GM18873 (cell line): ENCODE data around the gene CREB3L1.

Experiments
- ATAC-seq: cut with Tn5 transposase; IDR thresholded peaks from one replicate; pipeline ENCODE4 v1.9.1; 2021; ENCODE audit warnings: mild to moderate bottlenecking, moderate library complexity, moderate number of reproducible peaks; ENCODE audit not compliant: unreplicated experiment, low FRiP score

Gene CREB3L1

GRCh38 chr11:46338988-46339666 lies 61.7 kb downstream of the CREB3L1 start:
- ATAC-seq = no peak

DNA sequence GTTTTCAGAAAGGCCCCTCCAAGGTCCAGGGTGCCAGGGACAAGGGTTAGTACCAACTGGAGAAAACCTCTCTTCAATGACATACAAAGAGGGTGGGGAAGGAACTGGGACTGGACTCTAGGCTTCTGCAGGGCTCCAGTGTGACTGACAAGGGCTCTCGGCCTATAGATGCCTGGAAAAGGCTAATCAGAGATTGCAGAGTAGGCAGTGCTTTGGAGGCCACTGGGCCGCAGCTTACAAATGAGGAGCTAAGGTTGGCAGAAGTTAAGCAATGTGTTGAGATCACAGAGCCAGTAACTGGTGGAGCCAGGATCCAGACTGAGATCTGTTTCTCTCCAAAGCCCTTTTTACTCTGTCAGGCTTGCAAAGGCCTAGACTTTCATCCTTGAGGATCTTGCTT lies 62.4 kb downstream of the CREB3L1 start:
- no peak for ATAC-seq

GRCh38 chr11:46341454-46341853 lies 64.0 kb downstream of the CREB3L1 start:
- ATAC-seq = no peak

DNA sequence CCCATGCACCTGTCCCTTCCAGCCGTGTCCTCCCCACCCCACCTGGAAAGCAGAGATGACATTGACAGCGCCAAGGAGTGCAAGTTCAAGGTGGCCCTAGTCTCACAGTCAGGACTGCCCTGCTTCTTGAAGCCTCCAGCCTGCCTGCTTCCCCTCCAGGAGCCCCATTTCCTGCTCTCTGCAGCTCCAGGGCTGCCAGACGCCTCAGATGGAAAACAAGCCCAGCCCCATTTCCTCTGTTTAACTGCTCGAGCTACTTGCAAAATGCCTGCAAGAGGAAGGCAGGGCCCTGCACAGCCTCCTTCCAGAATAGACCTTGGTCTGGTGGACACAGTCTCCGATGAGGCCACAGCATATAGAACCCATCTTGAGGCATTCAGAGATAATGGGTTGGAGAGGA lies 64.8 kb downstream of the CREB3L1 start:
- no peak for ATAC-seq

- ATAC-seq = no peak
Measured at GRCh38 chr11:46343520-46343919, 66.1 kb downstream of the CREB3L1 start.

- ATAC-seq = no peak
Measured at GRCh38 chr11:46345131-46345597, 67.7 kb downstream of the CREB3L1 start.

DNA sequence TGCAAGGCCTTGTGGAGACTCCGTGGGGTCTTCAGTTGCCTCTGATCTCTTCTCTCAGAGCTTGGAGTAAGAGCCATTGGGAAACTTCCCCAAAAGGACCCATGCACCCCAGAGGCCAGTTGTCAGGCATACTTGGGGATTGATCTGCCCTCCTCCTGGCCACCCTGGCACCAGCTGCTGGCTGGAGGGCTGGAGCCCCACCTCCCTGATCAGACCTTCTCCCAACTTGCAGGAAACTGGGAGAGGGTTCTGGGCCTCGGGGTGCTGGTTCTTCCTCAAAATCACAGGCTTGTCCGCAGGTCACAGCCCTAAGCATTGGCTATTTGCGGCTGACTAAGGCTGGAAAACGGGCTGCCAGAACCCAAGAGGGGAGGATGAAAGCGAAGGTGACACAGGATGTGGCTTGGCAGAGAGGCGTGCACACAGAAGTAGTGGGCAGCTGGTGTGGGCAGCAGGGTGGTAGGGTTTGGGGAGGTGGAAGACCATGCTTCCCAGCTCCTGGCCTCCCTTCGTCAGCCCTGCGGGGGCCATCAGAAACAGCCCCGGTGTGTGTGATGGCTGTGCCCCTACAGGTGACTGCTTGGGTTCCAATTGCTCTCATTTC lies 68.5 kb downstream of the CREB3L1 start:
- no peak for ATAC-seq

DNA sequence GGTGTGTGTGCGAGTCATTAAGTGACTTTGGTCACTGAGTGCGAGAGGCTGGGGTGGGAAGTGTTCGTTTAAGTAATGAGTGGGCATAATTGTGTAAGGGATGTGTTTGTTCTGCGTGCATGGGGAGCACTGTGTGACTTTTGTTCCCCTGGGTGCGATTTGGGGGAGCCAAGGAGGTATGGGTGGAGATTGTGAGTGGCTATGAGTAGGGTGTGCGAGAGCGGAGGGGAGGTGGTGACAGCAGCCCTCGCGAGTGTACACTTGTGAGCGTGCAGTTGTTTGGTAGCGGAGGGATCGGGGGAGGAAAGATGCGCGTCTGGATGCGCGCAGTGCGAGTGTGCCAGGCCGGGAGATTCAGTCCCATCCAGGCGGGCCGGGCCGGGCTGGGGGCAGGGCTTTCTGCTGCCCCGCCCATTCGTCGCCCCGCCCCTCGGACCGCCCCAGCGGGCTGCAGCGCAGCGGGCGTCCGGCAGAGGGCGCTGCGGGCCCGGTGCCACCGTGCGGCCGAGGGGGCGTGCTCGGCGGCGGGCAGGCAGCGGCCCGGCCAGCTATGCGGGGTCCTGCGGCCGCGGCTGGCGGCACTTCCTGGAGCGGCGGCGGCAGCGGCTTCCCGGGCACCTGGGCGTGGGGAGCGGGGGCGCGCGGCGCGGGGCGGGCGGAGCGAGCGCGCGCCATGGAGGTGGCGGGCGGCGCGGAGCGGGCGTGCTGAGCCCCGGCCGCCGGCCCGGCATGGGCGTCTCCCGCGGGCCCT lies 69.6 kb downstream of the CREB3L1 start, which contains the start of gene DGKZ:
Gene DGKZ, plus strand, starts transcription at position 578 of the 751 bp plus-strand sequence. CDS start 197 bp downstream, outside the sequence.
- peak; percentile 35 for ATAC-seq

DNA sequence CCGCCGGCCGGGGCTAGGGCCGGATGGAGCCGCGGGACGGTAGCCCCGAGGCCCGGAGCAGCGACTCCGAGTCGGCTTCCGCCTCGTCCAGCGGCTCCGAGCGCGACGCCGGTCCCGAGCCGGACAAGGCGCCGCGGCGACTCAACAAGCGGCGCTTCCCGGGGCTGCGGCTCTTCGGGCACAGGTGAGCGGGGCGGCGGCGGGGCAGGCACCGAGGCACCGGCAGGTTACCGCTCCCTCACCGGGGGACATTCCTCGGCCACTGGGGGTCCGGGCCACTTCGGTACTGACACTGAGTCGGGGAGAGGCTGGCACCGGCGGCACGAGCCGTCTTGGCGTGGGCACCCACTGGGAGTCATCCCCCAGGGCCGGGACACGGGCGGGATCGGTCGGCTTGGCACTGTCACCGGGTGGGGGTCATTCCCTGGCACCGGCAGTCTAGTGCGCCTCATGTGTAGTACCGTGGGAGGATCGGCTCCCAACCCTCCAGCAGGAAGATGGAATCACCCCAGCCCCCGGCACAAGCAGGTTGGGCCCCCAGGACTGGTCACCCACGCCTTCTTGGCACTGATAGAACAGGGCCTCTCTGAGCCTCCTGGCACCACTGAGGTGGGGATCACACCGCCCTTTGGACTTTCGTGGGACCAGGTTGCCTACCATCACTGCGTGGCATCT lies 70.3 kb downstream of the CREB3L1 start:
- peak; percentile 10 for ATAC-seq

- no peak for ATAC-seq
Measured at GRCh38 chr11:46348566-46349401, 71.3 kb downstream of the CREB3L1 start.

- ATAC-seq = no peak
Measured at GRCh38 chr11:46350695-46351094, 73.2 kb downstream of the CREB3L1 start.

DNA sequence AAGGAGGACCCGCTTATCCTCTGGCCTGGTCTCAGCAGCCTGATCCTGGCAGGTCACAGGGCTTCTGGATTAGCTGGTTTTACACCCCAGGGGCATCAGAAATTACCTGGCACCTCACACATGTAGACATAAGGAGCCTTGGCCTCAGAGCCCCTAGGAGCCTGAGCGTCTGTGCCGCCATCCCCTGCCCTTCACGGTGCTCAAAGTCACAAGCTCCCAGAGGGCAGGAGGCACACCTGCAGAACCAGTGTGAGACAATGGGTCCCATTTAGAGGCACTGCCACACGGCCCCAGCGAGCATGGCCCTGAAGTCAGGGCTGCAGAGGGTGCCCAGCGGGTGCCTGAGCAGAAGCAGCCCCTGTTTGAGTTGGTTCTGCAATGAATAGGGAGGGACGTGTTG lies 73.7 kb downstream of the CREB3L1 start:
- ATAC-seq = no peak

- ATAC-seq = no peak
Measured at GRCh38 chr11:46351606-46352005, 74.1 kb downstream of the CREB3L1 start.

DNA sequence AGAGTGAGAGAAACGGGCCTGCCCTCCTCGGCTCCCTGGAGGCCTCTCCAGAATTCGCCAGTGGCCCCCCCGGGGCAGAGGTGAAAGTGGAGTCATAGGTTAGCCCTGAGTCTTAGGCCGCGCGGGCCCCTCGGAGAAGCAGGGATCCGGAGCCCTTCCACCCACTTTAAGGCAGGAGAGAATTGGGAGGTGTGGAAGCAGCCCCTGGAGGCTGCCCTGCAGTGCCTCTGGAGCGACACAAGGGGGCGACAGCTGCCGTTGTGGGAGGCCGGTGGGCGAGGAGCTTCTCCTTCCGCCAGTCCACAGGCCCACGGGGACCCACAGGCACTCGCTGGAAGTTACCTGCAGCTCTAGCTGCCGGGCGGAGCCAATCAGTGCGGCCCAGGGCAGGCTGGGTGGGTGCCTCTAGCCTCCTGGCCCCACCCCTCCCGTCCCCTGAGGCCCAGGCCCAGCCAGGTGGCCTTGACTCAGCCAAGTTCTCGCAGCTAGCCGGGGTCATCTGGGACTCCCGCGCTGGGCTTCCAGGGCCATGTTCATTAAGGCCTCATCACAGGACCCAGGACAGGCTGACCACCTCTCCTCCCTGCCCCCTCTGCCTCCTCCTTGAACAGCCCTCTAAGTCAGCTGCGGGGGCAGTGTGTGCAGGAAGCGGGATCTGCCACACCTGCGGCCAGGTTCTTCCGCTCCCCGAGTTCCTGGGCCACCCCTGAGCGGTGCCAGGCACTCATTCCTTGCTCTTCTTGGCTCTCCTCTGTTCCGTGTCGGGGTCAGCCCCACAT lies 74.8 kb downstream of the CREB3L1 start:
- no peak for ATAC-seq

GRCh38 chr11:46353698-46354097 lies 76.2 kb downstream of the CREB3L1 start:
- no peak for ATAC-seq

- ATAC-seq = no peak
Measured at GRCh38 chr11:46356924-46357482, 79.5 kb downstream of the CREB3L1 start.

DNA sequence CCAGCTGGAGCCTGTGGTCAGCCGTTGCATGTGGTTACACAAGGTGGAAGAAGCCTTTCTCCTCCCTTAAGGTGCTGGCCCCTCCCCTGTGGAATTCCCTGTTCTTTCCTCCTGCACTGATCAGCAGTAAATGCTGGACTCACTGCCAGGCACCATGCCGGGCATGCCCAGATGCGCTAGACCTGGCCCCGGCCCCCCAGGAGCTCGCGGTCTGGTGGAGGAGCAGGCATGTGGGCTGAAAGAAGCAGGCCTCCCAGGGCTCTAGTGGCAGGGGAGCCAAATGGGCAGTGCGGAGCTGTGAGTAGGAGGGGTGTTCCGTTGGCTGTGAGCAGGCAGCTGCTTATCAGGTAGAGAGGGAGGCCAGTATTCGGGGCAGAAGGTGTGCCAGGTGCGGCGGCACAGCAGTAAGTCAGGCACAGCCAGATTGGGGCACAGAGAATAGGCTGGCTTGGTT lies 80.0 kb downstream of the CREB3L1 start:
- ATAC-seq = no peak

- ATAC-seq = no peak
Measured at GRCh38 chr11:46359953-46360352, 82.5 kb downstream of the CREB3L1 start.

DNA sequence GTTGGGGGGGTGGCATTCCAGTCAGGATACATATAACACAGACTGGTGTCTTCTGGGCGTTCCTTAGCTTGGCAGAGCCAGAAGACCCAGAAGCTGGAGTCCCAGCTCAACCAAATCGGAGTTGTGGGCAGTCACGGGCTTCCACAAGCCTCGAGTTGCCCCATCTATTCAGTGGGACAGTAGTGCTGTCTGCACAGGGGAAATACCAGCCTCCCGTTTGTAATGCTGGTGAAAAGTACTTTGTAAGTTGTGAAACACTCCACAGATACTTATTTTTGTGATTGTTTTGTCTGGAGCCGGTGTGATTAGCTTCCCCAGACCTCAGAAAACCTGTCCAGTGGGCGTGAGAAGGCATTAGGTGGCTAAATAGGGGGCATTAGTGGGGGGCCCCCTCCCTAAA lies 83.4 kb downstream of the CREB3L1 start:
- ATAC-seq = no peak
